NCI-H82 (cell line): ENCODE results near the gene BTD.
A peak's percentile ranks its signal among the peaks of the same experiment; 100 is the strongest.

Experiments
- DNase-seq: peaks from one replicate; lab custom pipeline; 2025; lab: John Stamatoyannopoulos, UW

The BTD gene, protein sequence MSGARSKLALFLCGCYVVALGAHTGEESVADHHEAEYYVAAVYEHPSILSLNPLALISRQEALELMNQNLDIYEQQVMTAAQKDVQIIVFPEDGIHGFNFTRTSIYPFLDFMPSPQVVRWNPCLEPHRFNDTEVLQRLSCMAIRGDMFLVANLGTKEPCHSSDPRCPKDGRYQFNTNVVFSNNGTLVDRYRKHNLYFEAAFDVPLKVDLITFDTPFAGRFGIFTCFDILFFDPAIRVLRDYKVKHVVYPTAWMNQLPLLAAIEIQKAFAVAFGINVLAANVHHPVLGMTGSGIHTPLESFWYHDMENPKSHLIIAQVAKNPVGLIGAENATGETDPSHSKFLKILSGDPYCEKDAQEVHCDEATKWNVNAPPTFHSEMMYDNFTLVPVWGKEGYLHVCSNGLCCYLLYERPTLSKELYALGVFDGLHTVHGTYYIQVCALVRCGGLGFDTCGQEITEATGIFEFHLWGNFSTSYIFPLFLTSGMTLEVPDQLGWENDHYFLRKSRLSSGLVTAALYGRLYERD

DNA sequence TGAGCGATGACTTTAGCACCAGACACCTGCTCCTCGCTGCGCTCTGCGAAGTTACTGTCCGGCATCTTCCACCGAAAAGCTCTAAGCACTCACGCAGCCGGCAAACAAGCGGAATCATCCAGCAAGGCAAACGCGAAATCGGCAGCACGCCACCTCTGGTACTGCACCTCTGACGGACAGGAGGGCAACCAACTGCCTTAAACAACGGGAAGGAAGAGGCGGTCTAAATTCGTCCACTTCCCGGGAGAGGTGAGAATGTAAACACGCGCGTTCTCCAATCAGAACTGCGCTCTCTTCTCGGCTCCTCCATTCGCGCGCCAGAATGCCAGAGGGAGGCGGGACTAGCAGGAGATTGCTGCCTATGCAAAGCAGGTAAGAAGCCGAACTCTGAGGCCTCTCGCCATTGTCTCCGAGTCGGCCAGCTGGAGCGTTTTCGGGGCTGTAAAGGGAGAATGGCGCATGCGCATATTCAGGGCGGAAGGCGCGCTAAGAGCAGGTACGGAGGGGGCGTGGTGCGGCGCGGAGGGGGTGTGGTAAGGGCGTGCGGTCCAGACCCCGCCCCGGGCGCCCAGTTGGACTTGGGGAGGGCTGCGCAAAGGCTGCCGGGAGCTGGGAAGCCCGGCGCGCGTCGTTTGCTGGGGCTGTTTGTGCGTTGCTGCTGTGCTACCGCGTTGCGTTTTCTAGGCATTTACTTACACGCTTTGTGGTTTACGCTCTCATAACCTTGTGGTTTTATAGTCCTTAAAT is at the start of gene BTD, which contains the start of gene HACL1:
Gene BTD, plus strand, starts transcription at position 347 of the 747 bp plus-strand sequence. CDS start 33,695 bp downstream, outside the sequence.
Gene HACL1, minus strand, starts transcription at position 171 of the 747 bp plus-strand sequence. Its CDS starts 106 bp downstream, at position 65.
- no peak for DNase-seq

DNA sequence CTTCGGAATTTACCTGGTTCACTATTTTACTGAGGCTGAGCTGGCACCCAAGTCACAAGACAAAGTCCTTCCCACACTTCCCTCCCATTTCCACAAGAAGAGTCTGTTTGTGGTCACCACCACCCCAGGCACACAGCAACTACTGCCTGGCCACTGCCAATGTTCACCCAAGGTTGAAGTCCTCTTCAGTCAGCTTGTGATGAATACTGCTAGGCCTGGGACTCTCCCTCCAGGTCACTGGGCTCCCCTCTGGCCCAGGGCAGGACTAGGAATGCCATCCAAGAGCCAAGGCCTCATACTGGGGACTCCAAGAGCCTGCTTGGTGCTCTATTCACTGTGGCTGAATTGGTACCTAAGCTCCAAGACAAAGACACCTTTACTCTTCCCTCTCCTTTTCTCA is 49.6 kb upstream of the BTD start:
- no peak for DNase-seq

DNA sequence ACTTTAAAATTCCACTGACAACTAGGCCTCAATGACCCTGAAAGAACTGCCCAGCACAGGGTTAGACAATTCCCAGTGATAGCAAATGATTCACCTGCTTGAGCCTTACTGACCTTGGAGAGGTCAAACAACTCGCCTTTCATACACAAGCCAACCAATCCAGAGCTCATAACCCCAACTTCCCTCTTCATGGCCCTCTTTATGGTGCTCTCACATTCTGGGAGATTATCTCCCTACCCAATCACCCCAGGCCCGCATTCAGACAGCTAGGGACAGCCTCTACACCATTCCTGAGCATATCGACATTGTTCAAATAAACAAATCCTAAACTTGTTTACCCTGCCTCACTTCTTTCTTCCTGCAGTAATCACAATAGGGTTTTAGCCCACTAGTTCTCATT is 47.8 kb upstream of the BTD start:
- DNase-seq, result no peak

DNA sequence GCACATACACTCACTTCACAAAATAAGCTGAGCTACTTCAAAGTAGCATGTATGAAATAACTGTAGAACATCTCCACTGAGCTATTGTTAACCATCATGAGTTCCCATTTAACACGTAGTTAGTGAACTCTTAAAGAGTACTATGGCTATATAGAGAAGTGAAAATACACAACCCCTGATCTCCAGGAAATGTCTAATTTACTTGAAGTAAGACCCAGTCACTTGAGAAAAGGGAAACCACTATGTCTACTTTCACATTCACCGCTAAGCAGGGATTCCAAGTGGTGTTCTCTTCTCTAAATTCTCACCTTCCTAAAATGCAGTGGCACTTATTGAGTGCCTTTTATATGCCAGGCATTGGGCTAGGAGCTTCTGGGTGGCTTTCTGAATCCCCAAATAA is 45.0 kb upstream of the BTD start:
- no peak for DNase-seq

DNA sequence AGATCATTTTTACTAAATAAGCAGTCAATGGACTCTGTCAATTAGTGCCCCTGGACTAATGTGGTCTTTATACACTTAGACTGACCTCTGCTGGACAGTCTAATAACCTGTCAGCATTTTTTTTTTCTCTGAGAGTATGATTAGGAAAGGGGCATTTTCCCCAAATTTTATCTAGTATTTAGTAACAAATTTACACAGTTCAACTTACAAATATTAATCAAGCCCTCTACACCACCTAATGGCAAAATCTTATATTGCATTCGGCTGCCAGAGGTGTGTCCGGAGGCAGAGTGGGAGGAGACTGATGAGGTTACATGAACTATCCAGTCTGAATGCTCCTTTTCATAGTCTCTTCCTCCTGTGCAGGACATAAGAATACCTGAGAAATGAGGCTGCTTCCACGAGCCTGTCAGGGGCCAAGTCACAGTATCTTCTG is 44.0 kb upstream of the BTD start:
- peak; percentile 71 for DNase-seq

DNA sequence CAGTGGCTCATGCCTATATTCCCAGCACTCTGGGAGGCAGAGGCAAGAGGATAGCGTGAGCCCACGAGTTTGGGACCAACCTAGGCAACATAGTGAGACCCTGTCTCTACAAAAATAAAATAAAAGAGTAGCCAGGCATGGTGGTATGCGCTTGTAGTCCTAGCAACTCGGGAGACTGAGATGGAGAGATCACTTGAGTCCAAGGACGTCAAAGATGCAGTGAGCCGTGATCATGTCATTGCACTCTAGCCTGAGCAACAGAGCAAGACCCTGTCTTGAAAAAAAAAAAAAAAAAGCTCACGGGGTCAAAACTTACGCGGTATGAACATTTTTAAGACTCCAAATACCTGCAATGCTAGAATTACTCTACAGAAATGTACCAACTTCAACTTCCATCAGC is 43.0 kb upstream of the BTD start:
- DNase-seq, result no peak

DNA sequence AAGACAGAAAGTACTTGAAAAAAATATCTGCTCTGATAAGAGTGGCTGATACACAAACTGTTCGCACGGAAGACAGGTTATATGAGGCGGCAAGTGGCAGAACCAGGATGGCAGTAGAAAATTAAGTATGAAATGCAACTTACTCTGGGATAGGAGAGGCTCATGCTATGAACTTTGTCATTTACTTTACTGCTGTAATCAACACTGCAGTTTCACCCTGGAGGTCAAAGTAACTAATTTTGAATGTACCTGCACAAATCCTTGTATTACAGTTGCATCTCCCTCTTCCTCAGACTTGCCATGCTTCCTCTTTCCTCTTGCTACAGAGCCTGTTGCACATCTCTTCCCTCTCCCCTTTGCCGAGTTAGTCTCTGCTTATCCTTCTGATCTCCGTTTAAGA is 39.0 kb upstream of the BTD start:
- DNase-seq, result no peak

DNA sequence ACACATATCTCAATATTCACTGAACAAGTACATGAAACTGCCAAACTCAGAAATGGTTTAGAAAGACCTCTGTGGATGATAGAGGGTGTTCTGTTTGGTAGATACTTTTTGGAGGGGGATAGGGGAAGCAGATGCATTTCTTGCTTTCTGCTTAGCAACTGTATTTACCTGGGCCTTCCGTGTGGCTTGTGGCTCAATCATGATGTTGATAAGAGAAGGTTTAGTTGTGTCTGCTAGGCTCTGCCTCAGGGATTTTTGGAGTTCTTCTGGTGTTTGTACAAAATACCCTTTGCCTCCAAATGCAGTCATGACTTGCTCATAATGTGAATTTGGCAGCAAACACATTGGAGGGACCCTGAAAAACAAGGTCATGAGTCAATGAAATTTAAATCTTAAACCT is 38.4 kb upstream of the BTD start:
- no peak for DNase-seq

DNA sequence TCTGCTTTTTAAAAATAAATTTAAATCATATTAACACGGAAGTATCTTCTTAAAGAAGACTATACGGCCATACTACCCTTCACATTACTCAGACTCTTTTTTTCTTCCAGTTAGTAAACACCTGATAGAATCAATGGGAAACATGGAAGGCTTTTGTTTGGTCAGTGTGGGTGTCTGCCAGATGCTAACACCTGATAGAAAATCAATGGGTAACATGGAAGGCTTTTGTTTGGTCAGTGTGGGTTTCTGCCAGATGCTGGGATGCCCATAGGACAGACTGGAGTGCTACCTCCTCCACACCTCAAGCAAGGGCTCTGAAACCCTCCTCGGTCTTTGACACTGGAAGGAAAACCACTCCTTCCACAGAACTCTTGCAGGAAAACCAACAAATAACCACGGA is 29.4 kb upstream of the BTD start:
- no peak for DNase-seq

DNA sequence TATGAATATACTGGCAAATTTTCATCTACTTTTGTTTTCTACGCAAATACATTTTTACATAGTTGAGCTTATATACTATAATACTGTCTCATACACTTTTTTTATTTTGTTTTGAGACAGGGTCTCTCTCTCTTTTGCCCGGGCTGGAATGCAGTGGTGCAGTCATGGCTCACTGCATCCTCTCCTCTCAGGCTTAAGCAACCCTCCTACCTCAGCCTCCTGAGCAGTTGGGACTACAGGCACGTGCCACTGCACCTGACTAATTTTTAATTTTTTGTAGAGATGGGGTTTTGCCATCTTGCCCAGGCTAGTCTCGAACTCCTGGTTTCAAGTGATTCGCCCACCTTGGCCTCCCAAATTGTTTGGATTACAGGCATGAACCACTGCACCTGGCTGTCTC is 26.1 kb upstream of the BTD start:
- DNase-seq, result no peak

DNA sequence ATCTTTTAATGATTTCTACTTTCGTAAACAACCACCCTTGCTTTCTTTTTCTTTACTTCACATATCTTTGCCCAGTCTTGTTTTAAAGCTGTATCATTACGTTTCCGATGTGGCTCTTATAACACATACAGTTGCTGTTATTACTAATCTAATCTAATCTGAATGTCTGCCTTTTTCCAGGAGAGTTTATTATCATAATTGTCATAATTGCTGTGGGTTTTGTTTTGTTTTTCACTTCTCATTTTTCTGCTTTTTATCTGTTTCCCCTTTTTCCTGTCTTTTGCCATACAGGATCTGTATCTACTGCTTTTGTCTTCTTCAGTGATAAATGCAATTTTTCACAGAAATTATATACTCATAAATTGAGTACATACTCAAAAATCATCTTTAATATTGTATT is 25.1 kb upstream of the BTD start:
- DNase-seq, result no peak

DNA sequence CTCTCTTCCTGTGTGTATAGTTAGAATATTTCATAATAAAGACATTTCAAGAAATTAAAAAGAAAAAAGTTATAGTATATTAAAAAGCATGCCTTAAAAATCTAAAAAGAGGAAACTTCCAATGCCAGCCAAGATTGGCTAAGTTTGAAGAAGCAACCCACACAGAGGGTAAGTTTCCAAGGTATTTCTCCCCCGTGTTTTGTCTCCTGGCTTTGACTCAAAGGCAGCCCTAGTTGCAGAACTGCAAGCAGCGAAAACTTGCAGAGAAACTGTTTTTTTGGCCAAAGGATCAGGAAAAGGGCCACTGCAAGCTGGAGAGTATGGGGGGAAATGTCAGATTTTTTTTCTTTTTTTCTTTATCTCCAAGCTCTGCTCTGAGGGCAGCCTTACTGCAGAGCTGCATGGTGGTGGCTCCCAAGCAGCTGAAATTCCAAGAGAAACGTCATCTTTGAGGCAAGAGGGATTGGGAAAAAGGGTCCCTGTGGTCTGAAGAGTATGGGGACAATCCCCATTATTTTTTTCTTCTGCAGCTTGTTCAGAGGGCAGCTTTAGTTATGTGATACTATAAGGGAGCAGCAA is 23.2 kb upstream of the BTD start:
- no peak for DNase-seq

DNA sequence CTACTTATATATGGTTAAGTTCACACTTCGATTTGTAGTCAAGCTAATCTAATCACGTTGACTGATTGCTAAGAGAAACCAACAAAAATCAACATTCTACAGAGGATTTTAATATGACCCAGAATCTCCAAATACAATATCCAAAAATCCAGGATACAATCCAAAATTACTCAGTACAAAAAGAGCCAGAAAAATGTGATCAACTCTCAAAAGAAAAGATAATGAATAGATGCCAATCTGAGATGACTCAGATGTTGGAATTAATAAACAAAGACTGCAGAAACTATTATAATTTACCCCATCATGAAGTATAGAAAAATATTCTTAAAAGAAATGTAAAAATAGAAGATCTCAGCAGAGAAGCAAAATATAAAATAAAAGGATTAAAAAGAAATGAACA is 22.5 kb upstream of the BTD start:
- no peak for DNase-seq

DNA sequence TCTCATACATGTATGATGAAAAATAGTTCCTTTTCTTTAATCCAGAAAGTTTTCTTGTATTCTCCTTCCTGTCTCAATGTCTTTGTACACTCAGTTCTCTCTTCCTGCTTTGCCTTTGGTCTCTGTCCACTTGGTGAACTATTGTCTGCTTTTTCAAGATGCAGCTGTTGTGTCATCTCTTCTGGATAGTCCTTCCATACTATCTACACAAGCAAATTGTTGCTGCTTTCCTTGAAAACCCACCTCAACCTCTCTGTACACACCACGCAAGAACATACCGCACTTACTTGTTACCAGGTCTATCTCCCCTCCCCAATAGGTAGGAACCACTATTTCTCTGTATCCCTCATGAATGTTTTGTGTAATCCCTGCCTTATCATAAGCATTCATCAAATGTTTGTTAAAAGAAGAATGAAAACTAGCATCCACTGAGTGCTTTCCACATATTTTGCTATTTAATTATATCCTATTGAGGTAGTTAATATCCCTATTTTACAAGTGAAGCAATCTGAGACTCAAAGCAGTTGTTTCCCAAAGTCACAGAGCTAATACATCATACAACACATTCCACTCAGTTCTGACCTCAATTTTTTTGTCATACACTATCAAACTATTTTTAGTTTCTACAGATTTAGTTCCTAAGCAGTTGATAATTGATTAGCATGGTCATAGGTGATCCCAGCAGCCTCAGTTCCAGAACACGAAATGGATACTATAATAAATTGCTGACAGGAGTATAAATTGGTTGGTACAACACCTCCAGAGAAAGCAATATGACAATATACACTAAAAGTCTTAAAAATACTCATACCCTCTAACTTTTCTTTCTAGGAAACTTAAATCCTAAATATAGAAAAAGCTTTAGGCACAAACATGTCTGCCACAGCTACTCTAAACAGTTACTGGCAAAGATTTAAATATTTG is 19.8 kb upstream of the BTD start:
- DNase-seq, result no peak

DNA sequence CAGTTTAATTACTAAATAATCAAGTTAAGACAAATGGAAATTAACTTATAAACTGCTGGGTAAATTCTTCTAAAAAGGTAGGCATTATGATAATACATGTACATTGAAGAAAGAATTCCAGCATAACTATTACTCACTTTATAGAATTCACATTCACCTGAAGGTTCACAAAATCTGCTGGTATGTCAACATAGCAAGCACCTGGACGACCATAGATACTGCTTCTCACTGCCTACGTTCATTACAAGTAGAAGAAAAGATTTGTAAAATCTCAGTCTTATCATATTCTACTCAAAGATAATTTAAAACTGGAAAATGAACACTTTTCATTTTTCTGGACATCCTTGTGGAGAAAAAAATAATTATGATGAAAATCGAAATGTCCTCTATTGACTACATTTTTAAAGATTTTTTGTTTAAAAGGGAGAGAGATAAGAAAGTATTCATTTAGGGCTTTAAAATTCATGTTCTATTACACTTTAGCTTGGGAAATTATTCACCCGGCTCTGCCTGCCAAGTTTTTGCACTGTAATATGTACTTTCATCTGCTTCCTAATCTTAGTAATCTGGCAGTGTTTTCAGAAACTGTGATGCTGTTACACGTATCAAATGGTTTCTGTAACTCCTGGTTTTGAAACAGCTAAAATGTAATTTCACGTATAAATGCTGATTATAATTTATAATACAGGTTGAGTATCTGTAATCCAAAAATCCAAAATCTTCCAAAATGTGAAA is 16.3 kb upstream of the BTD start:
- no peak for DNase-seq

DNA sequence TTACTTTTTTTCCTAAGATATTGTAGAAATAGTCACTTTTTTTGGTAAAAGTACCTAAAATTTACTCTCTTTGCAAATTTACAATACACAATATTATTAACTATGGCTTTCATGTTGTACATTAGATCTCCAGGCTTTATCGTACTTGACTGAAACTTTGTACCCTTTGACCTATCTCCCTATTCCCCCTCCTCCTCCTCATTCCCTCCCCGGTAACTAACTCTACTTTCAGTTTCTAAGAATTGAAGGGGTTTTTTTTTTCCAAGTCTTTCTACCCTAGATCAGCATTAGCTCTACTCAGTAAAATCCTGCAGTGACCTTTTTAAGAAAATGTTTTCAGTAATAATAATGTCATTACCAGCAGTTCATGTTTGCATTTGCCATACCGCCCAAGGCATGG is 10.3 kb upstream of the BTD start:
- DNase-seq, result no peak

DNA sequence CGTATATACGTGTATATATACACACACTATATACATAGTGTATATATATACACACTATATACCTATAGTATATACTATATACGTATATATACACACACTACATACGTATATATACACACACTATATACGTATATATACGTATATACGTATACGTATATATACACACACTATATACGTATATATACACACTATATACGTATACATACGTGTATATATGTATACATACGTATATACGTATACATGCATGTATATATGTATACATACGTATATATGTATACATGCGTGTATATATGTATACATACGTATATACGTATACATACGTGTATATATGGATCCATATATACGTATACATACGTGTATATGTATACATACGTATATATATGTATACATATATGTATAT is 9.6 kb upstream of the BTD start:
- DNase-seq, result no peak

DNA sequence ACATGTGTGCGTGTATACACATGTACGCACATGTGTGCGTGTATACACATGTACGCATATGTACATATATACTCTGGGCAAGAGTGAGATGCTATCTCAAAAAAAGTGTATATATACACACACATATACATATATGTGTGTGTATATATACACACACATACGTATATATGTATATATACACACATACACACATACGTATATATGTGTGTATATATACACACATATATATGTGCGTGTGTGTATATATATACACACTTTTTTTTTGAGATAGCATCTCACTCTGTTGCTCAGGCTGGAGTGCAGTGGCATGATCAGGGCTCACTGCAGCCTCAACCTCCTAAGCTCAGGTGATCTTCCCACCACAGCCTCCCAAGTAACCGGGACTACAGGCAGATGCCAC is 8.6 kb upstream of the BTD start:
- DNase-seq, result no peak

DNA sequence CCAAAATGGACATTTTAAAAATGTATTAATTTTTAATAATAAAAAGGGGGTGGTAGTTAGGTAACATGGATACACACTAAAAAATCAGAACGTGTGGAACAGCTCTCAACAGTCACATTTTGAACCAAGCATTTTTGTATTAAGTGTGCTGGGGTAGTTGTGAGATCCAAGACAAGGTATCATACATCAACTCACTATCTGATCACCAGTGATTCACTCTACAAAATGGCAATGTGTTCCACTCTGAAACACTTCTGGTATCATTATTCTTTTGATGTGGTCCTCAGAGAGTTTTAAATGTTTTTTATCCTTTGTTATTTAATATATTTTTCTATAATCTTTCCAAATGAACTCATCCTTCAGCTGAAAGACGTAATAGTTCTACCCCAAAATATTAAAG is 5.6 kb upstream of the BTD start:
- DNase-seq, result no peak

DNA sequence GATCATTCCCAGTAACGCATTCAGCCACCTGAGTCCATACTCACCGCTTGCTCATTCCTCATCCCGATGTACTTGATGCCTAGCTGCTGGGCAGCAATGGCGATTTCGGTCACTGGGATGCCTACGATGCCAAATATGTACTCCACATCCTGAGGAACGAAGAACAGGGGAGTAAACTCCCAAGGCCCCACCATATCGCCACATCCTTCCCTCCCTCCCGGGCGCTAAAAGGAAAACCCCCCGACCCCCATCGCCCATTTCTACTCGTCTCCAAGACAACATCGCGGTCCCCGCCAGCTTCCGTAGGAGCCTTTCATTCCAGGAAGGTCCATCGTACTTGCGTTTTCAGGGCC is 523 bp upstream of the BTD start:
- DNase-seq, result no peak

DNA sequence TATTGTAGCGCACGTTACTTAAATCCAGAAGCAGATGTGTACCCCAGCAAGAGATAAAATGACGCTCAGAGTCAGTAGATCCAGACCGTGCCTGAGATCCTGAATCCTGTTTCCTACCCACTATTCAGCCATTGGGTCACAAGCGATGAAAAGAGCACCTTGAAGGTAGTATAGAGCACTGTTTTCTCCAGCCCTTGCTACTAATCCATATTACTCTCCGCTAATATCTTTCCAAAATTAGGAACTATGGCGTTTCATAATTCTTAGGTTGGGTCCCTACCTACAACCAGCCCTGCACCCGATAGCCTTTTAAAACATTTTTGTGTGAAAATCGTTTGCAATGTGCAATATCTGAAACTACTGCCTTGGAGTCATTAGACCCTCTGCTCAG is 596 bp downstream of the BTD start:
- no peak for DNase-seq
